GM23338 (cell line): ENCODE data around the gene NYAP2. TPM values are rescaled to one million over a fixed set of nuclear protein-coding genes. Genes with fewer than 3 reads are reported as not detected.

Source experiments
- ATAC-seq: fragments of 200-7000 bp; cut with Tn5 transposase; 3 replicates; pipeline ENCODE4 v1.9.1; 2020
- DNase-seq: peaks from one replicate; pipeline ENCODE4 v3.0.0-alpha.2; 2015; ENCODE audit warnings: low spot score
- H2AFZ ChIP-seq: fragments of 200-600 bp; sonication (generic); 2 replicates; pipeline ENCODE4 v1.8.0; 2016; ENCODE audit warnings: antibody characterized with exemption, mild to moderate bottlenecking, moderate library complexity
- H3F3A ChIP-seq: fragments of 200-600 bp; sonication (generic); replicated peaks from 2 replicates; pipeline ENCODE4 v1.8.0; 2017; ENCODE audit warnings: antibody characterized with exemption, mixed run types, low read depth
- H3K27ac ChIP-seq: fragments of 200-600 bp; sonication (generic); 2 replicates; pipeline ENCODE4 v1.6.1; 2016; ENCODE audit warnings: low read depth
- H3K27me3 ChIP-seq: fragments of 200-600 bp; sonication (generic); 2 replicates; pipeline ENCODE4 v1.8.0; 2016; ENCODE audit warnings: mild to moderate bottlenecking, mixed run types, moderate library complexity; ENCODE audit not compliant: insufficient read depth
- H3K36me3 ChIP-seq: fragments of 200-600 bp; sonication (generic); 2 replicates; pipeline ENCODE4 v1.8.0; 2016; ENCODE audit warnings: mild to moderate bottlenecking; ENCODE audit not compliant: insufficient read depth
- H3K4me1 ChIP-seq: fragments of 200-600 bp; sonication (generic); 2 replicates; pipeline ENCODE4 v1.8.0; 2016; ENCODE audit warnings: mild to moderate bottlenecking, moderate library complexity; ENCODE audit not compliant: insufficient read depth
- H3K4me2 ChIP-seq: fragments of 200-600 bp; sonication (generic); 2 replicates; pipeline ENCODE4 v1.7.1; 2017; ENCODE audit warnings: mixed run types
- H3K4me3 ChIP-seq: fragments of 200-600 bp; sonication (generic); 2 replicates; pipeline ENCODE4 v1.6.1; 2016; ENCODE audit warnings: mixed run types
- H3K79me2 ChIP-seq: fragments of 200-600 bp; sonication (generic); replicated peaks from 2 replicates; pipeline ENCODE4 v1.8.0; 2017; ENCODE audit warnings: mild to moderate bottlenecking; ENCODE audit not compliant: insufficient read depth
- H3K9me2 ChIP-seq: fragments of 200-600 bp; sonication (generic); 2 replicates; pipeline ENCODE4 v1.8.0; 2017; ENCODE audit not compliant: insufficient read depth
- H4K20me1 ChIP-seq: fragments of 200-600 bp; sonication (generic); replicated peaks from 2 replicates; pipeline ENCODE4 v1.8.0; 2017; ENCODE audit warnings: mild to moderate bottlenecking; ENCODE audit not compliant: insufficient read depth
- H3K27ac Mint-ChIP-seq: 2 replicates; pipeline ENCODE4 v1.8.0; 2020; ENCODE audit warnings: inconsistent platforms, mild to moderate bottlenecking, moderate library complexity, mixed read lengths
- H3K27me3 Mint-ChIP-seq: 3 replicates; pipeline ENCODE4 v1.8.0; 2022; ENCODE audit warnings: low read depth, mild to moderate bottlenecking, moderate library complexity, mixed read lengths, inconsistent platforms; ENCODE audit not compliant: insufficient read depth, poor library complexity
- H3K36me3 Mint-ChIP-seq: 3 replicates; pipeline ENCODE4 v1.8.0; 2021; ENCODE audit warnings: low read depth, mild to moderate bottlenecking, inconsistent platforms, moderate library complexity, mixed read lengths
- H3K4me1 Mint-ChIP-seq: 3 replicates; pipeline ENCODE4 v1.8.0; 2020; ENCODE audit warnings: mild to moderate bottlenecking, inconsistent platforms, mixed read lengths
- H3K4me3 Mint-ChIP-seq: 3 replicates; pipeline ENCODE4 v1.8.0; 2021; ENCODE audit warnings: moderate library complexity, mild to moderate bottlenecking, inconsistent platforms, mixed read lengths
- H3K9me3 Mint-ChIP-seq: 3 replicates; pipeline ENCODE4 v1.8.0; 2020; ENCODE audit warnings: moderate library complexity, mild to moderate bottlenecking, inconsistent platforms, mixed read lengths
- CREB1 ChIP-seq: fragments of 250-450 bp; sonication (Bioruptor Pico); IDR thresholded peaks from 2 replicates; pipeline ENCODE4 v1.5.0; 2020; ENCODE audit warnings: low read depth, mild to moderate bottlenecking, moderate library complexity
- CTCF ChIP-seq, 2 experiments: fragments of 200-600 bp in 1 of 2; sonication (generic) in 1 of 2; conservative IDR thresholded peaks; 2 replicates each; pipeline versions ENCODE4 v1.5.1 to v1.6.1; 2016 to 2017; ENCODE audit warnings: antibody characterized with exemption in 2 of 2, low read depth in 2 of 2, mild to moderate bottlenecking in 2 of 2, moderate library complexity in 1 of 2
- ETS1 ChIP-seq: IDR thresholded peaks from 2 replicates; pipeline ENCODE4 v1.6.1; 2016; ENCODE audit warnings: antibody characterized with exemption
- EZH2 ChIP-seq: fragments of 200-600 bp; sonication (generic); IDR thresholded peaks from one replicate; pipeline ENCODE4 v1.8.0; 2017; ENCODE audit warnings: antibody characterized with exemption, mild to moderate bottlenecking, low read depth; ENCODE audit not compliant: unreplicated experiment
- EZH2phosphoT487 ChIP-seq: fragments of 200-600 bp; sonication (generic); IDR thresholded peaks from one replicate; pipeline ENCODE4 v1.8.1; 2018; ENCODE audit warnings: antibody characterized with exemption; ENCODE audit not compliant: unreplicated experiment
- JUNB ChIP-seq: IDR thresholded peaks from one replicate; pipeline ENCODE4 v1.6.1; 2016; ENCODE audit warnings: antibody characterized with exemption; ENCODE audit not compliant: unreplicated experiment
- NANOG ChIP-seq: IDR thresholded peaks from 2 replicates; pipeline ENCODE4 v1.6.1; 2016; ENCODE audit warnings: antibody characterized with exemption, borderline replicate concordance
- POLR2AphosphoS5 ChIP-seq: IDR thresholded peaks from 2 replicates; pipeline ENCODE4 v1.6.1; 2016; ENCODE audit warnings: antibody characterized with exemption, low read depth
- REST ChIP-seq: IDR thresholded peaks from one replicate; pipeline ENCODE4 v1.6.1; 2018; ENCODE audit warnings: antibody characterized with exemption; ENCODE audit not compliant: unreplicated experiment
- STAT1 ChIP-seq: IDR thresholded peaks from one replicate; pipeline ENCODE4 v1.6.1; 2016; ENCODE audit warnings: antibody characterized with exemption; ENCODE audit not compliant: unreplicated experiment
- ZNF114 ChIP-seq: fragments of 250-450 bp; sonication (Bioruptor Pico); IDR thresholded peaks from 2 replicates; pipeline ENCODE4 v1.5.0; 2020; ENCODE audit warnings: mild to moderate bottlenecking, moderate library complexity
- ZNF331 ChIP-seq: fragments of 250-450 bp; sonication (Bioruptor Pico); IDR thresholded peaks from 2 replicates; pipeline ENCODE4 v1.5.0; 2020; ENCODE audit warnings: low read depth, mild to moderate bottlenecking, moderate library complexity
- ZNF462 ChIP-seq: fragments of 250-450 bp; sonication (Bioruptor Pico); IDR thresholded peaks from 2 replicates; pipeline ENCODE4 v1.5.0; 2020; ENCODE audit warnings: mild to moderate bottlenecking, moderate library complexity
- polyA plus RNA-seq: library from polyadenylated mRNA; unstranded; fragments of >200 nt; fragmentation: Nextera tagmentation; extraction: Ambion mirVana; gene quantifications from 2 replicates; pipeline ENCODE4 v1.2.1, GENCODE V29; 2016
- total RNA-seq: library from RNA; depleted of rRNA; stranded (reverse); fragments of >200 nt; shearing (Covaris generic); gene quantifications from 2 replicates; pipeline ENCODE4 v1.2.3, GENCODE V29; 2014

NYAP2 gene
- total and polyA plus RNA-seq, 2 experiments from 2014 or later, result not detected

- H3K79me2 ChIP-seq, result no peaks in the 10 kb centered on the region
- ATAC-seq (no peak), DNase-seq (no peak)
- H3K27ac ChIP-seq, result no peak overlapping the region
- H3K36me3 ChIP-seq, result no peaks in the 10 kb centered on the region
- H3K4me3 ChIP-seq, result no peak overlapping the region
- TF ChIP-seq JUNB (no peak), ZNF462 (CRISPR knock-in tag) (no peak), REST (no peak), ETS1 (no peak), NANOG (no peak), CTCF (conservative IDR thresholded peaks at IDR 0.05; ENCODE audit: low read depth in 2 of 2) (no peak), ZNF114 (no peak), EZH2phosphoT487 (no peak), POLR2AphosphoS5 (no peak), EZH2 (no peak), ZNF331 (no peak), CREB1 (no peak), STAT1 (no peak)
- H3F3A ChIP-seq, result no peaks in the 10 kb centered on the region
- no peaks in the 10 kb centered on the region for H3K27me3 Mint-ChIP-seq
- H3K4me3 Mint-ChIP-seq, result no peak overlapping the region
- no peaks in the 10 kb centered on the region for H3K9me2 ChIP-seq
- no peaks in the 10 kb centered on the region for H4K20me1 ChIP-seq
- no peak overlapping the region for H3K27ac Mint-ChIP-seq
- no peak overlapping the region for H2AFZ ChIP-seq
- H3K9me3 Mint-ChIP-seq, result no peaks in the 10 kb centered on the region
- no peaks in the 10 kb centered on the region for H3K27me3 ChIP-seq
- H3K4me2 ChIP-seq, result no peak overlapping the region
- H3K4me1 Mint-ChIP-seq, result peaks cover 3% of the 10 kb centered on the region; the same call in 2 of the 3 replicates
- H3K4me1 ChIP-seq, result no peaks in the 10 kb centered on the region
- no peaks in the 10 kb centered on the region for H3K36me3 Mint-ChIP-seq
Observed at GRCh38 chr2:225354281-225354774, 45.2 kb upstream of the NYAP2 start.
